ENCODE data around the gene MSMP. TPM values are rescaled to one million over a fixed set of nuclear protein-coding genes. Genes with fewer than 3 reads are reported as not detected.

The MSMP gene
- total RNA-seq, 1 experiment from 2014 or later = 2.1 TPM

- ChIA-PET POLR2A (no interaction called here), CTCF (interaction anchor here (3.3 kb wide), 1 partner anchor 20 kb away, joined by 18 read pairs; no protein-coding TSS in a partner anchor)
- no peaks in the 10 kb centered on the region for H3K9me3 Mint-ChIP-seq
- no peaks in the 10 kb centered on the region for H3K27me3 Mint-ChIP-seq (ENCODE audit: low read depth)
- TF ChIP-seq ZMAT4 (CRISPR knock-in tag; IDR thresholded peaks at IDR 0.05) (no peak), OVOL2 (CRISPR knock-in tag; IDR thresholded peaks at IDR 0.05; ENCODE audit: borderline replicate concordance) (no peak), STAT6 (CRISPR knock-in tag; conservative IDR thresholded peaks at IDR 0.05; ENCODE audit: low read depth) (no peak), E2F4 (CRISPR knock-in tag; IDR thresholded peaks at IDR 0.05; ENCODE audit: borderline replicate concordance, low read depth) (no peak), ZNF121 (CRISPR knock-in tag; IDR thresholded peaks at IDR 0.05) (no peak), NFYB (CRISPR knock-in tag; conservative IDR thresholded peaks at IDR 0.05; ENCODE audit: low read depth) (no peak), ATF3 (CRISPR knock-in tag; conservative IDR thresholded peaks at IDR 0.05) (no peak), FOXP4 (CRISPR knock-in tag; IDR thresholded peaks at IDR 0.05) (no peak), GABPB1 (CRISPR knock-in tag; IDR thresholded peaks at IDR 0.05) (no peak), ZNF396 (CRISPR knock-in tag; IDR thresholded peaks at IDR 0.05; ENCODE audit: borderline replicate concordance) (no peak), ZBTB21 (CRISPR knock-in tag; IDR thresholded peaks at IDR 0.05; ENCODE audit: borderline replicate concordance) (no peak), GRHL2 (CRISPR knock-in tag; IDR thresholded peaks at IDR 0.05; ENCODE audit: insufficient replicate concordance, severe bottlenecking) (no peak), PREB (CRISPR knock-in tag; IDR thresholded peaks at IDR 0.05; ENCODE audit: borderline replicate concordance) (no peak), FOXJ3 (CRISPR knock-in tag; IDR thresholded peaks at IDR 0.05; ENCODE audit: borderline replicate concordance) (no peak), EMX1 (CRISPR knock-in tag; IDR thresholded peaks at IDR 0.05) (no peak), RELA (CRISPR knock-in tag; IDR thresholded peaks at IDR 0.05; ENCODE audit: borderline replicate concordance) (no peak), ATF2 (CRISPR knock-in tag; IDR thresholded peaks at IDR 0.05; ENCODE audit: borderline replicate concordance, low read depth) (no peak), TEAD4 (CRISPR knock-in tag; IDR thresholded peaks at IDR 0.05) (no peak)
- no peak overlapping the region for H3K27ac Mint-ChIP-seq
- H3K4me3 Mint-ChIP-seq = no peak overlapping the region
- no peak for ATAC-seq
- DNase-seq (ENCODE audit: low spot score) = no peak
- peaks cover 3% of the 10 kb centered on the region for H3K4me1 Mint-ChIP-seq
- no peaks in the 10 kb centered on the region for H3K36me3 Mint-ChIP-seq
Observed at GRCh38 chr9:35769763-35770162, 15.7 kb upstream of the MSMP start.

All from WTC11 (cell line).